ENCODE data around the gene EARS2. TPM values are rescaled to one million over a fixed set of nuclear protein-coding genes. Genes with fewer than 3 reads are reported as not detected.

EARS2 gene
- total and polyA plus RNA-seq, 12 donors, result 20.0 to 85.7 (median 33.5) TPM

DNA sequence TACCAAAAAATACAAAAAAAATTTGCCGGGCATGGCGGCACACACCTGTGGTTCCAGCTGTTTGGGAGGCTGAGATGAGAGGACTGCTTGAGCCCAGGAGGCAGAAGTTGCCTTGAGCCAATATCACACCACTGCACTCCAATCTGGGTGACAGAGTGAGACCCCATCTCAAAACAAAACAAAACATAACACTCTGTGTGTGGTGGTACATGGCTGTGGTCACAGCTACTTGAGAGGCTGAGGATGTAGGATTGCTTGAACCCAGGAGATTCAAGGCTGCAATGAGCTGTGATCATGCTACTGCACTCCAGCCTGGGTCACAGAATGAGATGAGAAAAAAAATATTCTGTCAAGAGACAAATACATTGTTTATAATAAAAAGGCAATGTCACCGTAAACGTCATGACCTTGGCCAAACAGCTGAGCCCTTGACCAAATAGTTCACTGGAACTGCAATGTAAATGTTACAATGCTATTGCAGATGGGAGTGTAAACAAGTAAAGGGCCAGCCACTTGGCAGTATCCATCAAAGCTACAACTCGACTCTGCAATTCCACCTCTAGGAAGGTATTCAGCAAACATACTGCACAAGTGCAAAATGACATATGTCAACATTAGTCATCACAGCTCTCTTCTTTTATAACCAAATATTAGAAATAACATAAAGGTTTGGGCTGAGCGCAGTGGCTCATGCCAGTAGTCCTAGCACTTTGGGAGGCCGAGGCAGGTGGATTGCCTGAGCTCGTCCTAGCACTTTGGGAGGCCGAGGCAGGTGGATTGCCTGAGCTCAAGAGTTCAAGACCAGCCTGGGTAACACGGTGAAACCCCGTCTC is 16.9 kb downstream of the EARS2 start:
- WGBS, 4 donors, result 84% methylated on average over 11 of the region's 11 CpGs
- Histone ChIP-seq H3K27ac (peak overlapping the region in 1 of 5 donors; percentile 34), H3K9me3 (replicated peaks in 1 of 3) (no peaks in the 10 kb centered on the region), H3K27me3 (no peaks in the 10 kb centered on the region), H3K4me3 (no peak overlapping the region), H3K4me1 (replicated peaks in 1 of 2) (peaks cover 6 to 10% of the 10 kb centered on the region in 2 donors), H3K36me3 (replicated peaks in 1 of 2) (peaks cover 0 to 56% of the 10 kb centered on the region in 2 donors)
- no peak for DNase-seq
- intact Hi-C loops (cut with DNase I), result no loop called here
- no peak for TF ChIP-seq POLR2A (IDR thresholded peaks at IDR 0.05)
- TF ChIP-seq, protein P1, sequence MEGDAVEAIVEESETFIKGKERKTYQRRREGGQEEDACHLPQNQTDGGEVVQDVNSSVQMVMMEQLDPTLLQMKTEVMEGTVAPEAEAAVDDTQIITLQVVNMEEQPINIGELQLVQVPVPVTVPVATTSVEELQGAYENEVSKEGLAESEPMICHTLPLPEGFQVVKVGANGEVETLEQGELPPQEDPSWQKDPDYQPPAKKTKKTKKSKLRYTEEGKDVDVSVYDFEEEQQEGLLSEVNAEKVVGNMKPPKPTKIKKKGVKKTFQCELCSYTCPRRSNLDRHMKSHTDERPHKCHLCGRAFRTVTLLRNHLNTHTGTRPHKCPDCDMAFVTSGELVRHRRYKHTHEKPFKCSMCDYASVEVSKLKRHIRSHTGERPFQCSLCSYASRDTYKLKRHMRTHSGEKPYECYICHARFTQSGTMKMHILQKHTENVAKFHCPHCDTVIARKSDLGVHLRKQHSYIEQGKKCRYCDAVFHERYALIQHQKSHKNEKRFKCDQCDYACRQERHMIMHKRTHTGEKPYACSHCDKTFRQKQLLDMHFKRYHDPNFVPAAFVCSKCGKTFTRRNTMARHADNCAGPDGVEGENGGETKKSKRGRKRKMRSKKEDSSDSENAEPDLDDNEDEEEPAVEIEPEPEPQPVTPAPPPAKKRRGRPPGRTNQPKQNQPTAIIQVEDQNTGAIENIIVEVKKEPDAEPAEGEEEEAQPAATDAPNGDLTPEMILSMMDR (IDR thresholded peaks at IDR 0.05), result no peak

DNA sequence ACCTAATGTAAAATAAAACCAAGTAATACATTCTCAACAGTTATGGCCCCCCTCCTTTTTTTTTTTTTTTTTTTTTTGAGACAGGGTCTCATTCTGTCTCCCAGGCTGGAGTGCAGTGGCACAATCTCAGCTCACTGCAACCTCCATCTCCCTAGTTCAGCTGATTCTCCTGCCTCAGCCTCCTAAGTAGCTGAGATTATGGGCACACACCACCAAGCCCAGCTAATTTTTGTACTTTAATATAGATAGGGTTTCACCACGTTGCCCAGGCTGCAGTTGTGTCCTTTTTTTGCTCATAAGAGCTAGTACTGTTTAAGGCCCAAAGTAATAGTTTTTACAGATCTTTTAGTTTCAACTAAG is 18.3 kb downstream of the EARS2 start:
- Histone ChIP-seq H3K4me1 (replicated peaks in 1 of 2) (peaks cover 6 to 10% of the 10 kb centered on the region in 2 donors), H3K36me3 (replicated peaks in 1 of 2) (peaks cover 0 to 57% of the 10 kb centered on the region in 2 donors), H3K27ac (peak overlapping the region; percentile 40 to 71 (median 60)), H3K27me3 (no peaks in the 10 kb centered on the region), H3K9me3 (replicated peaks in 1 of 3) (no peaks in the 10 kb centered on the region), H3K4me3 (no peak overlapping the region)
- DNase-seq, result no peak
- no peak for TF ChIP-seq POLR2A (IDR thresholded peaks at IDR 0.05)
- TF ChIP-seq, protein P1 (IDR thresholded peaks at IDR 0.05), result no peak
- intact Hi-C loops (cut with DNase I), result no loop called here
- 53 to 79% (median 60%) methylated on average over 1 of the region's 1 CpG for WGBS, 4 donors

DNA sequence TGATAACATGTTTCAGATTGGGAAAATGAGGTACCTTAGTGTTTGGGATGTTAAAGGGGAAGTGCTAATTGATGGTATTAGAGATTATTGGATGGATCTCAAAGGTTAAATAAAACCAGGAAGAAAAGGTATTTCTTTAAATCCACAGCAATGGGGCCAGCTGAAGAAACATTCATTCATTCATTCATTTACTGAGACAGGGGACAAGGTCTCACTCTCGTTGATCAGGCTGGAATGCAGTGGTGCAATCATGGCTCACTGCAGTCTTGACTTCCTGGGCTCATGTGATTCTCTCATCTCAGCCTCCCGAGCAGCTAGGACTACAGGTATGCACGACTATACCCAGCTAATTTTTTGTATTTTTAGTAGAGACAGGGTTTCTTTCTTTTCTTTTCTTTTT is 19.8 kb downstream of the EARS2 start:
- Histone ChIP-seq H3K36me3 (replicated peaks in 1 of 2) (peaks cover 0 to 57% of the 10 kb centered on the region in 2 donors), H3K27me3 (no peaks in the 10 kb centered on the region), H3K9me3 (replicated peaks in 1 of 3) (no peaks in the 10 kb centered on the region), H3K27ac (no peak overlapping the region), H3K4me3 (no peak overlapping the region), H3K4me1 (replicated peaks in 1 of 2) (peaks cover 6 to 10% of the 10 kb centered on the region in 2 donors)
- DNase-seq, result no peak
- TF ChIP-seq POLR2A (IDR thresholded peaks at IDR 0.05), result no peak
- TF ChIP-seq, protein P1 (IDR thresholded peaks at IDR 0.05), result no peak
- intact Hi-C loops (cut with DNase I), result no loop called here
- 66 to 77% (median 75%) methylated on average over 3 of the region's 3 CpGs for WGBS, 4 donors

DNA sequence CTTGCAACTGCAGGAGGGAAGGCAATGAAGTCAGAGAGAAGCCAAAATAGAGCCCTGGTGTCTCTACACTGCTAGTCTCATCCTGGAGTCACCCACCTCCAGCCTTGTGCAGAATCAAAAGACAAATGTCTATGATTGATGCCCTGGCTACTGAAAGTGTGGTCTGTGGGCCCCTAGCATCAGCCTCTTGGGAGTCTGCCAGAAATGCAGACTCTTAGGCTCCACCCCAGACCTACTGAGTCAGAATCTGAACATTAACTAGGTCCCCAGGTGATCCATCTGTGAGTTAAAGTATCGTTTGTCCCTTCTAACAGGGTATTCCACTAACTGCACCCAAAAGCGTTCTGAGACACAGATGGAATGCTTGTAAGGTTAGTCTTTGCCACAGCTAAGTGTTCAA is 21.2 kb downstream of the EARS2 start:
- intact Hi-C loops (cut with DNase I), result no loop called here
- Histone ChIP-seq H3K9me3 (replicated peaks in 1 of 3) (no peaks in the 10 kb centered on the region), H3K36me3 (replicated peaks in 1 of 2) (peaks cover 0 to 57% of the 10 kb centered on the region in 2 donors), H3K27ac (no peak overlapping the region), H3K4me1 (replicated peaks in 1 of 2) (peaks cover 6 to 10% of the 10 kb centered on the region in 2 donors), H3K4me3 (no peak overlapping the region), H3K27me3 (no peaks in the 10 kb centered on the region)
- no peak for DNase-seq
- TF ChIP-seq, protein P1 (IDR thresholded peaks at IDR 0.05), result no peak
- no peak for TF ChIP-seq POLR2A (IDR thresholded peaks at IDR 0.05)
- WGBS, 4 donors, result 70 to 86% (median 81%) methylated on average over 2 of the region's 2 CpGs

Data from adrenal gland (tissue), 12 donors.